GM12801 (cell line): ENCODE results near the gene VEGFA.

Experiments used
- CTCF ChIP-seq: IDR thresholded peaks from one replicate; pipeline ENCODE4 v1.5.1; 2011; ENCODE audit warnings: control low read depth; ENCODE audit not compliant: insufficient read length; ENCODE audit errors: extremely low read depth

VEGFA gene

GRCh38 chr6:43795421-43795820 lies 25.4 kb downstream of the VEGFA start:
- TF ChIP-seq CTCF, result no peak

DNA sequence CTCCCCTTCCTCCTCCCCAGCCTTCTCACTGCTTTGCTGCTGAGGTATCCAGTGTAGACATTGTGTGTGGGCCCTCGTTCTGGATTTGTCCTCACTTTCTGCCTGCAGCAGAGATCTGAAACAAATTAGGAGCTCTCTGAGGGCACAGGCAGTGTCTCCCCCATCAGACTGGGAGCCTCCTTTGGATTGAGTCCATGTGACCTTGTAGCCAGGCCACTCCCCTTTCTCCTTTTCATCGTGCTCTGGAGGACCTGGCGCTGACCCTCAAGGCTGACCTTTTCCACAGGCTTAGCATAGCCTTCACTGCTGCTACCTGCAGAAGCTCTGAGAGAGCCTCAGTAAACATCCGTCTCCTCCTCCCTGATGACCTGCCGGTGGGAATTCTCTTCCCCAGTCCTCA lies 26.2 kb downstream of the VEGFA start:
- TF ChIP-seq CTCF, result no peak

GRCh38 chr6:43796903-43797890 lies 27.2 kb downstream of the VEGFA start:
- no peak for TF ChIP-seq CTCF

DNA sequence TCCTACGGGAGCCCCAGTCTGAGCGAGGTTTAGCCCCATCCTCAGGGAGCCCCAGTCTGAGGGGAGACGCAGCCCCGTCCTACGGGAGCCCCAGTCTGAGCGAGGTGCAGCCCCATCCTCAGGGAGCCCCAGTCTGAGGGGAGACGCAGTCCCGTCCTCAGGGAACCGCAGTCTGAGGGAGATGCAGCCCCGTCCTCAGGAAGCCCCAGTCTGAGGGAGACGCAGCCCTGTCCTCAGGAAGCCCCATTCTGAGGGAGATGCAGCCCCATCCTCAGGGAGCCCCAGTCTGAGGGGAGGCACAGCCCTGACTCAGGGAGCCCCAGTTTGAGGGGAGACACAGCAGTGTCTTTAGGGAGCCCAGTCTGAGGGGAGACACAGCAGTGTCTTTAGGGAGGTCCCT lies 27.9 kb downstream of the VEGFA start:
- TF ChIP-seq CTCF, result no peak

GRCh38 chr6:43798688-43799444 lies 28.9 kb downstream of the VEGFA start:
- TF ChIP-seq CTCF, result no peak

GRCh38 chr6:43799551-43800297 lies 29.7 kb downstream of the VEGFA start:
- no peak for TF ChIP-seq CTCF

DNA sequence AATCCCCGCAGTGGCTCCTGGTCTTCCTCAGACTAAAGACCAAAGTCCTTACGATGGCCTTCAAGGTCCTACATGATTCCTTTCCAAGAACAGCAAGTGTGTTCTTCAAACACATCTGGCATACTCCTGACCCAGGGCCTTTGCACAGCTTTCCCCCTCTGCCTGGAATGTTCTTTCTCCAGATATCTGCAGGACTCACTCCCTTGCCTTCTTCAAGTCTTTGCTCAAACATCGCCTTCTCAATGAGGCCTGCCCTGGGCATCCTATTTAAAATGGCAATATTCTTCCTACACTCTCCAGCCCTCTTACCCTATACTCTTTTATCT lies 30.2 kb downstream of the VEGFA start:
- no peak for TF ChIP-seq CTCF
